Ovary (tissue), 9 donors: ENCODE data around the gene FGF12. TPM values are rescaled to one million over a fixed set of nuclear protein-coding genes. Genes with fewer than 3 reads are reported as not detected.

Experiments
- DNase-seq, 5 donors: peaks; one replicate each; pipeline ENCODE4 v3.0.0-alpha.2; 2019 to 2020
- H3K27ac ChIP-seq, 2 donors: fragments of 200-600 bp; one replicate each; pipeline versions ENCODE4 v1.5.1 to v1.8.0; 2019 to 2022
- H3K27me3 ChIP-seq: fragments of 200-600 bp; one replicate; pipeline ENCODE4 v1.8.0; 2022
- H3K36me3 ChIP-seq: fragments of 200-600 bp; sonication (generic); one replicate; pipeline ENCODE4 v1.5.1; 2019
- H3K4me1 ChIP-seq: one replicate; pipeline ENCODE4 v1.8.1; 2013; ENCODE audit warnings: mild to moderate bottlenecking, moderate library complexity; ENCODE audit not compliant: insufficient read depth
- H3K4me3 ChIP-seq: fragments of 200-600 bp; sonication (generic); one replicate; pipeline ENCODE4 v1.5.1; 2017
- H3K9me3 ChIP-seq, 2 donors: fragments of 200-600 bp in 1 of 2; sonication (generic) in 1 of 2; one replicate each; pipeline versions ENCODE4 v1.5.1 to v1.8.1; 2013 to 2019; ENCODE audit warnings: mild to moderate bottlenecking in 1 of 2, moderate library complexity in 1 of 2
- EP300 ChIP-seq: sonication (generic); formaldehyde crosslinking; IDR thresholded peaks from one replicate; pipeline ENCODE4 v1.6.1; 2017; ENCODE audit warnings: antibody characterized with exemption
- POLR2A ChIP-seq: fragments of 450-650 bp; IDR thresholded peaks from one replicate; pipeline ENCODE4 v1.6.1; 2017; ENCODE audit warnings: antibody characterized with exemption, mild to moderate bottlenecking, moderate library complexity
- WGBS, 3 donors: extraction: QIAGEN DNeasy Blood & Tissue Kit in 1 of 3; methylation state at CpG; one replicate each; pipeline versions ENCODE4 v1.1.5 to v1.1.7; 2013 to 2017; 5-methylcytosine and 5-hydroxymethylcytosine counted together
- intact Hi-C, 4 donors: fragments of 100-400 bp; cut with DNase I; formaldehyde crosslinking; loops; one replicate each; pipeline versions ENCODE4 v1.11.0 to v1.15.1; 2022 to 2023
- polyA plus RNA-seq, 2 donors: library from polyadenylated mRNA; stranded (reverse); fragments of 200-250 nt in 1 of 2; fragments of 350-450 nt in 1 of 2; fragmentation: Illumina TruSeq in 1 of 2; extraction: RNeasy Lipid Tissue Mini Kit (QIAGEN cat#74804) in 1 of 2; gene quantifications; one replicate each; pipeline ENCODE4 v1.2.3, GENCODE V29; 2013 to 2014
- total RNA-seq, 7 donors: library from RNA; depleted of rRNA in 2 of 7; stranded (reverse); fragments of >200 nt in 2 of 7; fragmentation: NEBNext Ultra II Directional in 3 of 7; extraction: Animal tissue kit (Norgen Biotek cat#: 25700) in 3 of 7; gene quantifications; one replicate each; pipeline versions ENCODE4 v1.1.0 to v1.2.4, GENCODE V29; 2016 to 2023
- TF ChIP-seq, protein P1 (sequence below), 3 donors: fragments of 450-650 bp in 2 of 3; fragments of 200-600 bp in 1 of 3; IDR thresholded peaks; one replicate each; pipeline versions ENCODE4 v1.5.1 to v1.8.0; 2016 to 2022; ENCODE audit warnings: antibody characterized with exemption in 3 of 3, mild to moderate bottlenecking in 1 of 3
- donor health status: DM: no; HTN: no; CAD: no; lungs with moderate emphysema.
- donor health status: DM: no; HTN: no; CAD: no.
- donor health status: Bipolar disorder and iron deficiency.
- donor health status: DM: yes; HTN: yes; CAD: no.
- donor health status: DM: no; HTN: no; CAD: no.
- donor health status: DM: yes; HTN: yes; CAD: no.

FGF12 gene
- total and polyA plus RNA-seq, 9 donors, result 0.24 to 4.0 (median 1.7) TPM

DNA sequence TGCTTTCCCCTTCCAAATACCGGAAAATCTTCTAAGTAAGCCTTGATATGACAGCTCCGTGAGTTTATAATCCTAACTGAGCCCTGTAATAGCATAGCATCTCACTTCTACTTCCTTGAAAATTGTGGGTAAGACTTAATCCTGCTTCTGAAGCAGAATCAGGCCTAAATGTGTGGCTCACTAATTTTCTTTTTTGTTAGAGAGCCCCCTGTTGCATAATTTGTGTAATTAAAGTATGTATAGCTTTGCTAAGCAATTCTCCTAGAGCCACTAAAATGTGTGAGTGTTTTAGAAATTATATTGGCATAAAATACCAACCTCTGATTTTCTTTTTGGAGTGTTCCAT is 304.4 kb downstream of the FGF12 start:
- H3K27ac ChIP-seq, result no peak overlapping the region
- no peaks in the 10 kb centered on the region for H3K36me3 ChIP-seq
- WGBS, 3 donors, result 67 to 69% (median 68%) methylated on average over 2 of the region's 2 CpGs

DNA sequence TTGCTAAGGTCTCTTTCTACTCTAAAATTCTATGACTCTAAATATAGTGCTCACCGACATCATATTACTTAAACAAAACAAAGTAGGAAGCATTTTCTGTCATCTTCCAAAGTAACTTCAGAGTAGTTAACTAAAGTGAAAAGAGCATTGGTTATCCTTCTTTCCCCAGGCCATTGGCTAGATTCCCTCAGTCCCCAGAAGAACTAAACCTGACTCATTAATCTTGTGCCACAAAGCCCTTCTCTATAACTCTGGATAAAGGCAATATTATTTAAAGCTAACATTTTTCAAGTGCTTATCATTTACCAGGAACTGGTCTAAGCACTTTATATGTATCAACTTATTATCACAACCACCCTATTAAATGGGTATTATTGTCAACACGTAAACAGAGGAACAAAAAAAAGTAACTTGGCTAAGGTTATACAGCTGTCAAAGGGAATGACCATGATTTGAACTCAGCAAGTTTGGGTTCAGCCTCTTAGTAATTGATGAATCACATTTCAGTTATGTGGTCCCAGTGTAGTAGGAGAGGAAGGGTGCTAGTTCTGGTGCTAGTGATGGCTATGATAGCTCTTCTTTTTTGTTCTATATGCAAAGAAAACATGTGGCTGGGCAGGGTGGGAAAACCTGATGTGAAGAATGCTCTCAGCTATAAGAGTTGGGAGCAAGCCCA is 304.9 kb downstream of the FGF12 start:
- intact Hi-C loops, result loop anchor here in 1 of 4 donors (10.0 kb wide), 1 partner anchor 998 kb away; no protein-coding TSS in a partner anchor

More for the DNA sequence above, 304.4 kb downstream of the FGF12 start:
- Histone ChIP-seq H3K4me1 (no peaks in the 10 kb centered on the region), H3K27me3 (no peaks in the 10 kb centered on the region), H3K9me3 (no peaks in the 10 kb centered on the region), H3K4me3 (no peak overlapping the region)
- DNase-seq, result no peak
- TF ChIP-seq, protein P1, sequence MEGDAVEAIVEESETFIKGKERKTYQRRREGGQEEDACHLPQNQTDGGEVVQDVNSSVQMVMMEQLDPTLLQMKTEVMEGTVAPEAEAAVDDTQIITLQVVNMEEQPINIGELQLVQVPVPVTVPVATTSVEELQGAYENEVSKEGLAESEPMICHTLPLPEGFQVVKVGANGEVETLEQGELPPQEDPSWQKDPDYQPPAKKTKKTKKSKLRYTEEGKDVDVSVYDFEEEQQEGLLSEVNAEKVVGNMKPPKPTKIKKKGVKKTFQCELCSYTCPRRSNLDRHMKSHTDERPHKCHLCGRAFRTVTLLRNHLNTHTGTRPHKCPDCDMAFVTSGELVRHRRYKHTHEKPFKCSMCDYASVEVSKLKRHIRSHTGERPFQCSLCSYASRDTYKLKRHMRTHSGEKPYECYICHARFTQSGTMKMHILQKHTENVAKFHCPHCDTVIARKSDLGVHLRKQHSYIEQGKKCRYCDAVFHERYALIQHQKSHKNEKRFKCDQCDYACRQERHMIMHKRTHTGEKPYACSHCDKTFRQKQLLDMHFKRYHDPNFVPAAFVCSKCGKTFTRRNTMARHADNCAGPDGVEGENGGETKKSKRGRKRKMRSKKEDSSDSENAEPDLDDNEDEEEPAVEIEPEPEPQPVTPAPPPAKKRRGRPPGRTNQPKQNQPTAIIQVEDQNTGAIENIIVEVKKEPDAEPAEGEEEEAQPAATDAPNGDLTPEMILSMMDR (IDR thresholded peaks at IDR 0.05), result no peak
- no peak for TF ChIP-seq POLR2A
- no peak for TF ChIP-seq EP300
- intact Hi-C loops, result loop anchor here in 1 of 4 donors (10.0 kb wide), 1 partner anchor 998 kb away; no protein-coding TSS in a partner anchor

DNA sequence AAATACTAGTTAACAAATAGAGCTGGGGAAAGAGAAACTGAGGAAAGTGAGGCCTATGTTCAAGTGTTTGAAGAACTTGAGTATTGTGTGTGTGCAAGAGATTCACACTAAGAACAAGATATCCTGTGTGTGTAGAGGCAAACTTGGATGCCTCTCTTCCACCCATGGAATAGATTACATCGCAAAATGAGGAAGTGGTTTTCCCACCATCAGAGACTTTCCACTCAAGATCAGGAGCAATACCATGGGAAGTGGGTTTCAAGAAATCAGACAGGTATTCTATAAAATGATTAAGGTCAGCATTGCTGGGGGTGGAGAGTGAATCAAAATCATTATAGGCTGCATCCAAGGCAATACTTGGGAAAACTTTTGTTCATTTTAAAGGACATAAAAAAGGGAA is 308.0 kb downstream of the FGF12 start:
- intact Hi-C loops, result no loop called here
- no peaks in the 10 kb centered on the region for H3K4me1 ChIP-seq
- H3K9me3 ChIP-seq, result no peaks in the 10 kb centered on the region
- H3K27me3 ChIP-seq, result no peaks in the 10 kb centered on the region
- no peak overlapping the region for H3K4me3 ChIP-seq
- 83 to 100% (median 100%) methylated on average over 1 of the region's 1 CpG for WGBS, 3 donors
- TF ChIP-seq POLR2A (no peak), EP300 (no peak)
- TF ChIP-seq, protein P1 (IDR thresholded peaks at IDR 0.05), result no peak
- no peak overlapping the region for H3K27ac ChIP-seq
- no peak for DNase-seq
- no peaks in the 10 kb centered on the region for H3K36me3 ChIP-seq

More for the DNA sequence above, 304.9 kb downstream of the FGF12 start:
- no peaks in the 10 kb centered on the region for H3K9me3 ChIP-seq
- no peaks in the 10 kb centered on the region for H3K36me3 ChIP-seq
- H3K27ac ChIP-seq, result no peak overlapping the region
- no peak for DNase-seq
- no peak overlapping the region for H3K4me3 ChIP-seq
- 75 to 81% (median 76%) methylated on average over 2 of the region's 2 CpGs for WGBS, 3 donors
- no peaks in the 10 kb centered on the region for H3K27me3 ChIP-seq
- no peak for TF ChIP-seq EP300
- no peak for TF ChIP-seq POLR2A
- H3K4me1 ChIP-seq, result no peaks in the 10 kb centered on the region

DNA sequence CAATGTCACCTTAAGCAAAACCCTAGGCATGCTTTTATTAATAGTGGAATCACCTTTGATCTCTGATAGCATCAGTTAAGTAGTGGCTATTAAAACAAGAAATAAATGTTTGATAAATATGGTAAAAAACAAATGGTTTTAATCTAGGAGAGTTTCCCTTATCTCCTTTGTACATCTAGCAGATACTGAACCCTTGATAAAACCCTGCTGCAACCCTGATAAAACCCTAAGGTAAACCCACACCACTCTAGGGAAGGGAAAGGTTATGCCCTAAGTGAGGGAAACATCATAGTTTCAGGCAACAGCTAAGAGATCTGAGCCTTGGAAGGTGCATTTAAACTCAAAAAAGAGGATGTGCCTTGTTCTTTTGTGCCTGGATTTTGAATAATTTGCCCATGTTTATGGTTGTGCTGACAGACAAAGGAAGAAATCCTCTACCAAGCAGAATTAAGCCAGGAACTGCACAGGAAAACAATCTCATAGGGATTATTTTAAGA is 309.7 kb downstream of the FGF12 start:
- H3K27ac ChIP-seq, result no peak overlapping the region
- H3K4me1 ChIP-seq, result no peaks in the 10 kb centered on the region
- TF ChIP-seq POLR2A, result no peak
- TF ChIP-seq EP300, result no peak
- TF ChIP-seq, protein P1 (IDR thresholded peaks at IDR 0.05), result no peak
- no peaks in the 10 kb centered on the region for H3K36me3 ChIP-seq
- intact Hi-C loops, result no loop called here
- H3K27me3 ChIP-seq, result no peaks in the 10 kb centered on the region
- H3K4me3 ChIP-seq, result no peak overlapping the region
- no peaks in the 10 kb centered on the region for H3K9me3 ChIP-seq
- no peak for DNase-seq

DNA sequence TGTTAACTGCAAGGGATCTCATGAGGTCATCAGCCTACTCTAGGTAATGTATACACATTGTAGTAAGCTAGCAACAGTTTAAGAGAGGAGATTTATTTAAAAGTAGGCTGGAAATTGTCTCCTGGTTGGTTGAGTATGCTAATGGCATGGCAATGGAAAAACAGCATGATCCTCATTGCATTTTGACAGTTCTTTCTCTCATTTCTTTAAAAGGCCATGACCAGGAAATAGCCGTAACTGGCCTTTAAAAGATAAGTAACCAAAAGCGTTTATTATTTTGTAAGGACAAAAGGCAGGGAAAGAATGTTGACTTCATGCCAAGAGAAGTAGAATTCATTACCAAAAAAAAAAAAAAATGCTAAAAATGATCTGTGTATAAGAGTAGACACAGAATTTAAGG is 310.3 kb downstream of the FGF12 start:
- Histone ChIP-seq H3K4me3 (no peak overlapping the region), H3K36me3 (no peaks in the 10 kb centered on the region), H3K4me1 (no peaks in the 10 kb centered on the region), H3K9me3 (no peaks in the 10 kb centered on the region), H3K27me3 (no peaks in the 10 kb centered on the region), H3K27ac (no peak overlapping the region)
- DNase-seq, result no peak
- TF ChIP-seq EP300, result no peak
- TF ChIP-seq, protein P1 (IDR thresholded peaks at IDR 0.05), result no peak
- TF ChIP-seq POLR2A, result no peak
- WGBS, 3 donors, result 35 to 47% (median 36%) methylated on average over 2 of the region's 2 CpGs
- intact Hi-C loops, result no loop called here
